K562 treated with DMSO at 1 percent for 24 hours (cell line): Measurements from ENCODE around the gene ZNF263. TPM values are rescaled to one million over a fixed set of nuclear protein-coding genes. Genes with fewer than 3 reads are reported as not detected.

Experiments
- total RNA-seq: library from RNA; unstranded; fragments of 300-600 nt; gene quantifications from 2 replicates; pipeline ENCODE4 v1.2.3, GENCODE V29; 2022; ENCODE audit warnings: low read depth; ENCODE audit not compliant: insufficient read depth

The ZNF263 gene
- total RNA-seq = 51.0 and 56.4 TPM in 2 replicates

GRCh38 chr16:3282730-3283542, at the start of gene ZNF263:
Gene ZNF263, plus strand, starts transcription at chr16:3283491. Its CDS starts 328 bp downstream, at chr16:3283819.

DNA sequence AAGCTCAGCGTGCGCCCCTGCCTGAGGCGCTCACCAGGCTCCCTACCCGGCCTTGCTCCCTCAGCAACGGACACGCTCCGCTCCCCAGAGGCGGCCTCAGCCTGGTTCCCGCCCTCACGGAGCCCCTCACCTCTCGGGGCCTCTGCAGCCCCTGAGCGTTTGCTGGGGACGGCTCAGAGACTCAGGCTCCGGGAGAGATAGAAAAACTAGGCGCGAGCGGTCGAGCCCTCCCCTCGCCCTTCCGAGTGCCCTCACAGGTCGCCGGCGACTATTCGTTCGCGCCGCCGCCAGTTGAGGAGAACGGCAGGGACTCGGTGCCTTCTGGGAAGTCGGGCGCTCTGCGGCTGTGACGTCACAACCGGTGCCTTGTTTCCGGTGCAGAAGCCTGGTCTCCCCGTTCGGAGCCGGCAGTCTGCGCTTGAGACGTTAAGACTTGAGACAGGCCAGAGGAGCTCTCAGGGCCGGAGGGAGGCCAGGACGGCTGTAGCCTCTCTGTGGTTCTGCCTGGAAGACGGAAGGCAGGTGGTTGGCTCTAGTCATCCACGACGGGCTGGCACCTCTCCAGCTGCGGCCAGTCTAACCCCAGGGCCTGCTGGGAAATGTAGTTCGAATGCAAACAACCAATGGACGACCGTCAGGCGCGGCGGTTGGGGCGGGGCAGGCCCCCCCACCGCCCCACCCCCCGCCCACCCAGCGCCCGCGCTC, 48.3 kb upstream of the ZNF263 start, which contains the start of gene ZNF200:
ZNF200 (minus strand) TSS at position 302 of the 705 bp plus-strand sequence. CDS start 1,403 bp downstream, outside the sequence.

GRCh38 chr16:3256146-3256865, 27.0 kb upstream of the ZNF263 start, which contains the start of gene MEFV:
Gene MEFV, minus strand, starts transcription at chr16:3256633. Its CDS starts 46 bp downstream, at chr16:3256587.

GRCh38 chr16:3305109-3306068, 22.1 kb downstream of the ZNF263 start, which contains the start of the genes TIGD7 and ZNF75A:
Gene TIGD7, minus strand, starts transcription at chr16:3305430. Its CDS starts 4,816 bp downstream, at chr16:3300614.
Gene ZNF75A, plus strand, starts transcription at chr16:3305497. Its CDS starts 2,932 bp downstream, at chr16:3308429.

Other genes with a start within 250 kb of the ZNF263 start
- gene BICDL2, start 246.5 kb upstream of the ZNF263 start, total RNA-seq = not detected in 2 replicates
- gene MMP25, start 236.9 kb upstream of the ZNF263 start, total RNA-seq = 0.31 and 1.0 TPM in 2 replicates
- gene IL32, start 217.9 kb upstream of the ZNF263 start, total RNA-seq = 49.1 and 56.4 TPM in 2 replicates
- not detected in 2 replicates for gene ZSCAN10, start 184.2 kb upstream of the ZNF263 start, total RNA-seq
- 33.8 and 35.1 TPM in 2 replicates for gene ZNF205, start 170.9 kb upstream of the ZNF263 start, total RNA-seq
- 27.1 and 27.7 TPM in 2 replicates for gene ZNF213, start 148.5 kb upstream of the ZNF263 start, total RNA-seq
- gene OR1F1, start 95.3 kb upstream of the ZNF263 start, total RNA-seq = not detected in 2 replicates
- gene ZNF200, start 48.3 kb upstream of the ZNF263 start, total RNA-seq = 6.6 and 8.7 TPM in 2 replicates
- not detected in 2 replicates for gene MEFV, start 26.9 kb upstream of the ZNF263 start, total RNA-seq
- gene TIGD7, start 21.9 kb downstream of the ZNF263 start, total RNA-seq = 0.80 and 2.4 TPM in 2 replicates
- gene ZNF75A, start 22.0 kb downstream of the ZNF263 start, total RNA-seq = 9.7 and 10.9 TPM in 2 replicates
- not detected in 2 replicates for gene OR2C1, start 72.4 kb downstream of the ZNF263 start, total RNA-seq
- 10.0 and 17.3 TPM in 2 replicates for gene ZSCAN32, start 117.5 kb downstream of the ZNF263 start, total RNA-seq
- 14.3 and 19.1 TPM in 2 replicates for gene ZNF174, start 117.7 kb downstream of the ZNF263 start, total RNA-seq
- gene ZNF597, start 160.0 kb downstream of the ZNF263 start, total RNA-seq = 0.23 and 0.29 TPM in 2 replicates
- 48.1 and 58.5 TPM in 2 replicates for gene NAA60, start 160.2 kb downstream of the ZNF263 start, total RNA-seq
- gene C16orf90, start 212.0 kb downstream of the ZNF263 start, total RNA-seq = not detected in 2 replicates
- gene CLUAP1, start 217.5 kb downstream of the ZNF263 start, total RNA-seq = 2.3 and 4.3 TPM in 2 replicates